Calu3 (cell line): Measurements from ENCODE around the gene RABEPK. TPM values are rescaled to one million over a fixed set of nuclear protein-coding genes. Genes with fewer than 3 reads are reported as not detected.

Experiments used
- BruUV-seq: library from RNA; stranded (reverse); fragments of 400-500 nt; replicated peaks from 2 replicates; lab custom pipeline; 2021; lab: Mats Ljungman, UMichigan
- CTCF ChIA-PET: fragments of 300-600 bp; sonication (Branson Sonifier 250); formaldehyde crosslinking; loops from one replicate; lab custom pipeline; 2022; ENCODE audit warnings: antibody characterized with exemption; lab: Charles Lee
- DNase-seq: peaks from one replicate; pipeline ENCODE4 v3.0.0; 2022
- H3K27ac Mint-ChIP-seq: one replicate; pipeline ENCODE4 v1.8.0; 2022; ENCODE audit warnings: mixed read lengths; ENCODE audit not compliant: unreplicated experiment
- H3K27me3 Mint-ChIP-seq: one replicate; pipeline ENCODE4 v1.8.0; 2022; ENCODE audit warnings: mixed read lengths; ENCODE audit not compliant: unreplicated experiment
- H3K36me3 Mint-ChIP-seq: one replicate; pipeline ENCODE4 v1.8.0; 2022; ENCODE audit warnings: mild to moderate bottlenecking, moderate library complexity, mixed read lengths; ENCODE audit not compliant: insufficient read depth, unreplicated experiment
- H3K4me1 Mint-ChIP-seq: one replicate; pipeline ENCODE4 v1.8.0; 2022; ENCODE audit warnings: mild to moderate bottlenecking, low read depth, mixed read lengths; ENCODE audit not compliant: unreplicated experiment
- H3K4me3 Mint-ChIP-seq: one replicate; pipeline ENCODE4 v1.8.0; 2022; ENCODE audit warnings: mild to moderate bottlenecking, low read depth, moderate library complexity, mixed read lengths; ENCODE audit not compliant: unreplicated experiment
- H3K9me3 Mint-ChIP-seq: one replicate; pipeline ENCODE4 v1.8.0; 2022; ENCODE audit warnings: low read depth, mixed read lengths; ENCODE audit not compliant: unreplicated experiment
- intact Hi-C: fragments of 100-400 bp; cut with micrococcal nuclease; formaldehyde crosslinking; loops from one replicate; pipeline ENCODE4 v1.10.0; 2022; ENCODE audit not compliant: unreplicated experiment
- total RNA-seq: library from RNA; stranded (reverse); gene quantifications from 2 replicates; pipeline ENCODE4 v1.2.3, GENCODE V29; 2022
- TF ChIP-seq, protein P1 (sequence below): fragments of 200-600 bp; IDR thresholded peaks from one replicate; pipeline ENCODE4 v1.8.0; 2022; ENCODE audit warnings: antibody characterized with exemption; ENCODE audit not compliant: unreplicated experiment

The RABEPK gene
- total RNA-seq, 1 experiment from 2014 or later: 12.7 TPM

DNA sequence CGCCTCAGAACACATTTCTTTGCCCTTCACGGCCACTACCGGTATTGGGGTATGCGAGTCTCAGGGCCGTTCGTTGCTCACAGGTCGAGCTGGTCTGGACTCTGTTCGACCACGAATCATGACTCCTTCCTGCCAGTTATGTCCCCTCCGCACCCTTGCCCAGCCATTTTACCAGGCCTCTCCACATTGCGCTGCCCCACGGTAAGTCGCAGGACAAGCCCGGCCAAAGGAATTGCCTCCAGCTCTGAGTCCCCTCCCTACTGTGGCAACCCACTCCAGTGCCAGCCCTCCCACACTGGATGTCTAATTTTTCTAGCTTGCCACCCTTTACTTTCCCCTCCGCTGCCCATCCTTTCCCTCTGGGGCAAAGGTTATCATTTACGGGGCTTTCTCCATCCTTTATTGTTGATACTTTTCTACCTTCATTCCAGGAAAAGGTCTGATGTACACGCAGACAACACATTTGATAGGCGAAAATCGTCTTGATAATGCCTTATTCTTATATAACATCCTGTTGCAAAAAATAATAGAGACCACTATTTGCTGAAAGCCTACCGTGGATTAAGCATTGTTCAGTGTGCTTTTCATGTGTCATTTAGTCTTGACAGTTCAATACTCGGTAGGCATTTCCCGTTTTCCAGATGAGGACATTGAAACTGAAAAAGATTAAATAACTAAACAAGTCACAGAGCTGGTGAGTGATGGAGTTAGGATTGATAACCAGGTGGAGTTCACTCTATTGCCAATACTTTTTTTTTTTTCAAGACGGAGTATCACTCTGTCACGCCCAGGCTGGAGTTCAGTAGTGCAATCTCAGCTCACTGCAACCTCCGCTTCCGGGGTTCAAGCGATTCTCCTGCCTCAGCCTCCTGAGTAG is 41.8 kb downstream of the RABEPK start:
- intact Hi-C loops: loop anchor here (1.0 kb wide), 1 partner anchor 30 kb away; no protein-coding TSS in a partner anchor
- TSS peak; percentile 96 for BruUV-seq

DNA sequence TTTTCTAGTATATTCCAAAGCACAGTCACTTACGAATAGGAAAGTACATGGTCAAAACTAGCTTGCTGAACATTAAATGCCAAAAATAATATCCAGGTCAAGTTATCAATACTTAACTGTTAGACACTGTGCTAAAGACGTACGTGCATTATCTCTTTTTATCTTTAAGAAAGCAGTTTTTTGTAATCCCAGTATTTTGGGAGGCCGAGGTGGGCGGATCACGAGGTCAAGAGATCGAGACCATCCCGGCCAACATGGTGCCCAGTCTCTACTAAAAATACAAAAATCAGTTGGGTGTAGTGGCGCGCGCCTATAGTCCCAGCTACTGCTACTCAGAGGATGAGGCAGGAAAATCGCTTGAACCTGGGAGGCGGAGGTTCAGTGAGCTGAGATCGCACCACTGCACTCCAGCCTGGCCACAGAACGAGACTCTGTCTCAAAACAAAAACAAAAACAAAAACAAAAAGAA is 43.5 kb downstream of the RABEPK start:
- BruUV-seq: no TSS peak
- Mint-ChIP-seq H3K4me1 (peaks cover 7% of the 10 kb centered on the region), H3K4me3 (no peak overlapping the region), H3K9me3 (no peaks in the 10 kb centered on the region), H3K27me3 (peaks cover 10% of the 10 kb centered on the region), H3K27ac (peak overlapping the region; percentile 93), H3K36me3 (peaks cover 38% of the 10 kb centered on the region)
- CTCF ChIA-PET: interaction anchor here (0.7 kb wide), 1 partner anchor 13 kb away, joined by 3 read pairs; no protein-coding TSS in a partner anchor
- TF ChIP-seq, protein P1, sequence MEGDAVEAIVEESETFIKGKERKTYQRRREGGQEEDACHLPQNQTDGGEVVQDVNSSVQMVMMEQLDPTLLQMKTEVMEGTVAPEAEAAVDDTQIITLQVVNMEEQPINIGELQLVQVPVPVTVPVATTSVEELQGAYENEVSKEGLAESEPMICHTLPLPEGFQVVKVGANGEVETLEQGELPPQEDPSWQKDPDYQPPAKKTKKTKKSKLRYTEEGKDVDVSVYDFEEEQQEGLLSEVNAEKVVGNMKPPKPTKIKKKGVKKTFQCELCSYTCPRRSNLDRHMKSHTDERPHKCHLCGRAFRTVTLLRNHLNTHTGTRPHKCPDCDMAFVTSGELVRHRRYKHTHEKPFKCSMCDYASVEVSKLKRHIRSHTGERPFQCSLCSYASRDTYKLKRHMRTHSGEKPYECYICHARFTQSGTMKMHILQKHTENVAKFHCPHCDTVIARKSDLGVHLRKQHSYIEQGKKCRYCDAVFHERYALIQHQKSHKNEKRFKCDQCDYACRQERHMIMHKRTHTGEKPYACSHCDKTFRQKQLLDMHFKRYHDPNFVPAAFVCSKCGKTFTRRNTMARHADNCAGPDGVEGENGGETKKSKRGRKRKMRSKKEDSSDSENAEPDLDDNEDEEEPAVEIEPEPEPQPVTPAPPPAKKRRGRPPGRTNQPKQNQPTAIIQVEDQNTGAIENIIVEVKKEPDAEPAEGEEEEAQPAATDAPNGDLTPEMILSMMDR: no peak
- no peak for DNase-seq
- intact Hi-C loops: loop anchor here (1.0 kb wide), 1 partner anchor 53 kb away; no protein-coding TSS in a partner anchor

More for the DNA sequence above, 41.8 kb downstream of the RABEPK start:
- TF ChIP-seq, protein P1: no peak
- peaks cover 55% of the 10 kb centered on the region for H3K36me3 Mint-ChIP-seq
- peak overlapping the region; percentile 99 for H3K27ac Mint-ChIP-seq
- CTCF ChIA-PET: interaction anchor here (1.1 to 1.7 kb wide), 3 partner anchors 14 to 59 kb away, joined by 3 to 6 read pairs (median 5); partner anchors contain the start of gene GAPVD1
- H3K27me3 Mint-ChIP-seq: peaks cover 10% of the 10 kb centered on the region
- H3K9me3 Mint-ChIP-seq: no peaks in the 10 kb centered on the region
- H3K4me3 Mint-ChIP-seq: peak overlapping the region; percentile 85
- H3K4me1 Mint-ChIP-seq: peaks cover 7% of the 10 kb centered on the region
- peak; percentile 25 for DNase-seq

DNA sequence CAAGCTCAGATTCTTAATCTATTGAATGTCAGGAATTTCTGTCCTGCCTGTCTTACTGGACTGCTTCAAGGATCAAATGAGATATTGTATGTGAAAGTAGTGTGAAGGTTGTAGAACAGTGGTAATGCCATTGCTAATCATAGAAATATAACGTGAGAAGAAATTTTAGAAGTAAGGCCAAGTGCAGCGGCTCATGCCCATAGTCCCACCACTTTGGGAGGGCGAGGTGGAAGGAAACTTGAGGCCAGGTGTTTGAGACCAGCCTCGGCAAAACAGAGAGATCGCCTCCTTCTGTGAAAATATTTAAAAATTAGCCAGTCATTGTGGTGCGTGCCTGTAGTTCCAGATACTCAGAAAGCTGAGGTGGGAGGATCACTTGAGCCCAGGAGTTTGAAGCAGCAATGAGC is 45.9 kb downstream of the RABEPK start:
- no peak overlapping the region for H3K4me3 Mint-ChIP-seq
- H3K27ac Mint-ChIP-seq: no peak overlapping the region
- no peaks in the 10 kb centered on the region for H3K9me3 Mint-ChIP-seq
- H3K4me1 Mint-ChIP-seq: peaks cover 3% of the 10 kb centered on the region
- TF ChIP-seq, protein P1: no peak
- H3K36me3 Mint-ChIP-seq: peaks cover 14% of the 10 kb centered on the region
- CTCF ChIA-PET: no interaction called here
- DNase-seq: no peak
- peaks cover 5% of the 10 kb centered on the region for H3K27me3 Mint-ChIP-seq
- intact Hi-C loops: no loop called here
- no TSS peak for BruUV-seq

DNA sequence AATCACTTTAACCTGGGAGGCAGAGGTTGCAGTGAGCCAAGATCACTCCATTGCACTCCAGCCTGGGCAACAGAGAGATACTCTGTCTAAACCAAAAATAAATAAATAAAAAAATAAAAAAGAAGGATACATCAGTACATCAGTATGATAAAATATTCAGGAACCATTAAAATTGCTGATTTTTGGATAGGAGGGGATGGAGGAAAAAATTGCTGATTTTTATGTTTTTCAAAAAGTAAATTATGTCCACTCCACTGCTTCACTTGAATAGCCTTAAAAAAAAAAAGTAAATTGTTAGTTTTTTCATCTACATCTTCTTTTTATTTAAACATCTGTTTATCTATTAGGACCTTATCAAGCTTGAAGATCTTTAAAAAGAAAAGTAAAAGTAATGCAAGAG is 53.9 kb downstream of the RABEPK start:
- TF ChIP-seq, protein P1: no peak
- intact Hi-C loops: no loop called here
- Mint-ChIP-seq H3K27me3 (no peaks in the 10 kb centered on the region), H3K4me1 (no peaks in the 10 kb centered on the region), H3K27ac (no peak overlapping the region), H3K9me3 (no peaks in the 10 kb centered on the region), H3K36me3 (no peaks in the 10 kb centered on the region), H3K4me3 (no peak overlapping the region)
- CTCF ChIA-PET: no interaction called here
- no TSS peak for BruUV-seq
- DNase-seq: no peak
